Activated CD8-positive, alpha-beta T cell treated with anti-CD3 and anti-CD28 coated beads for 36 hours (primary cell): Measurements from ENCODE around the gene BHLHA15. TPM values are rescaled to one million over a fixed set of nuclear protein-coding genes. Genes with fewer than 3 reads are reported as not detected.

Experiments
- ATAC-seq: fragments of 200-7000 bp; cut with Tn5 transposase; one replicate; pipeline ENCODE4 v1.10.0; 2021; ENCODE audit warnings: mild to moderate bottlenecking, moderate library complexity
- CTCF ChIA-PET: fragments of 350-600 bp; sonication (Branson Sonifier 250); formaldehyde crosslinking; loops from one replicate; lab custom pipeline; 2021; ENCODE audit warnings: antibody characterized with exemption; lab: Charles Lee
- POLR2A ChIA-PET: fragments of 350-600 bp; sonication (Branson Sonifier 250); formaldehyde crosslinking; loops from one replicate; lab custom pipeline; 2021; ENCODE audit warnings: antibody characterized with exemption; lab: Charles Lee
- DNase-seq: peaks from one replicate; pipeline ENCODE4 v3.0.0-alpha.2; 2020
- H3K27ac Mint-ChIP-seq: one replicate; pipeline ENCODE4 v1.8.0; 2021; ENCODE audit warnings: mild to moderate bottlenecking, mixed read lengths
- H3K27me3 Mint-ChIP-seq: one replicate; pipeline ENCODE4 v1.8.0; 2021; ENCODE audit warnings: mixed read lengths
- H3K36me3 Mint-ChIP-seq: one replicate; pipeline ENCODE4 v1.8.0; 2021; ENCODE audit warnings: low read depth, mixed read lengths
- H3K4me1 Mint-ChIP-seq: one replicate; pipeline ENCODE4 v1.8.0; 2021; ENCODE audit warnings: low read depth, mixed read lengths
- H3K4me3 Mint-ChIP-seq: one replicate; pipeline ENCODE4 v1.8.0; 2021; ENCODE audit warnings: mild to moderate bottlenecking, moderate library complexity, mixed read lengths
- H3K9me3 Mint-ChIP-seq: one replicate; pipeline ENCODE4 v1.8.0; 2021; ENCODE audit warnings: mixed read lengths
- intact Hi-C: fragments of 100-400 bp; cut with micrococcal nuclease; formaldehyde crosslinking; loops from one replicate; pipeline ENCODE4 v1.10.0; 2022
- total RNA-seq, 2 experiments: library from RNA; stranded (reverse); gene quantifications; one replicate each; pipeline ENCODE4 v1.2.3, GENCODE V29; 2021
- TF ChIP-seq, protein P1 (sequence below): fragments of 200-600 bp; IDR thresholded peaks from one replicate; pipeline ENCODE4 v1.8.0; 2022; ENCODE audit warnings: antibody characterized with exemption, mild to moderate bottlenecking

Gene BHLHA15
- total RNA-seq, 2 experiments from 2014 or later = 0.94 TPM; not detected in 1

DNA sequence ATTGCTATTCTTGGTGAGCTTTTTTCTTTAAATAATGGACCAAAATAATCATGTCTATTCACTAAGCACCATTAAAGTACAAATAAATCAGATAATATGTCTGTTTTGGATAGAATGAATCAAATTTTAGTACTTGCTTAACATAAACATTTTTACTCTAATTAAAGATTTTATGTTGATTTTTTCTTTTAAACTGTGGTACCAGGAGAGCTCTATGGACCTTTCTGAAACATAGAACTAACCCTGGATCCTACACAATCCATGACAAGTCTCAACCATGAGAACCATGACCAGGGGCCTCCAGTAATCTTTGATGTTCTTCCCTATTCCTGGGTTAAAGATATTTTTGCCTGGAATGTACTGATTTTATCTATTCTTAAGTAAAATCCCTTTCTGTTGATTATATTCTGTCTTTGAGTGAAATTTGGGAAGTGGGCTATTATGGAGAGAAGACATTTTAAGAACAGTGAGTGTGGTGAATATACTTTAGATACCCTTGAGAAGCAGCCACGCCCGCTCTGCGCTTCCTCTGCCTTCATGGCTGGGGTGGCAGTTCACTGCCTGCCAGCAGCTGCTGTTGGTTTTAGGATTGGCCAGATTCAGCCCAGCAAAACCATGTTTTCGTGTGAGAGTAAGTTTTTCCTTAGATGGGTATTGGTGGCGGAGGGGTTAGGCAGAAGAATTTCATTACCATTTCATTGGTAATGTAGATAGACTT, 42.2 kb upstream of the BHLHA15 start:
- ATAC-seq (no peak), DNase-seq (no peak)
- CTCF ChIA-PET = interaction anchor here (0.7 to 9.9 kb wide), 25 partner anchors 9 to 161 kb away, joined by 3 to 239 read pairs (median 5); partner anchors contain the start of gene LMTK2
- intact Hi-C loops = loop anchor here (2.0 kb wide), 1 partner anchor 148 kb away; no protein-coding TSS in a partner anchor
- H3K36me3 Mint-ChIP-seq = peaks cover 1% of the 10 kb centered on the region
- no peak overlapping the region for H3K4me3 Mint-ChIP-seq
- TF ChIP-seq, protein P1, sequence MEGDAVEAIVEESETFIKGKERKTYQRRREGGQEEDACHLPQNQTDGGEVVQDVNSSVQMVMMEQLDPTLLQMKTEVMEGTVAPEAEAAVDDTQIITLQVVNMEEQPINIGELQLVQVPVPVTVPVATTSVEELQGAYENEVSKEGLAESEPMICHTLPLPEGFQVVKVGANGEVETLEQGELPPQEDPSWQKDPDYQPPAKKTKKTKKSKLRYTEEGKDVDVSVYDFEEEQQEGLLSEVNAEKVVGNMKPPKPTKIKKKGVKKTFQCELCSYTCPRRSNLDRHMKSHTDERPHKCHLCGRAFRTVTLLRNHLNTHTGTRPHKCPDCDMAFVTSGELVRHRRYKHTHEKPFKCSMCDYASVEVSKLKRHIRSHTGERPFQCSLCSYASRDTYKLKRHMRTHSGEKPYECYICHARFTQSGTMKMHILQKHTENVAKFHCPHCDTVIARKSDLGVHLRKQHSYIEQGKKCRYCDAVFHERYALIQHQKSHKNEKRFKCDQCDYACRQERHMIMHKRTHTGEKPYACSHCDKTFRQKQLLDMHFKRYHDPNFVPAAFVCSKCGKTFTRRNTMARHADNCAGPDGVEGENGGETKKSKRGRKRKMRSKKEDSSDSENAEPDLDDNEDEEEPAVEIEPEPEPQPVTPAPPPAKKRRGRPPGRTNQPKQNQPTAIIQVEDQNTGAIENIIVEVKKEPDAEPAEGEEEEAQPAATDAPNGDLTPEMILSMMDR = peak; percentile 14
- no peaks in the 10 kb centered on the region for H3K9me3 Mint-ChIP-seq
- peaks cover 3% of the 10 kb centered on the region for H3K4me1 Mint-ChIP-seq
- no peaks in the 10 kb centered on the region for H3K27me3 Mint-ChIP-seq
- no peak overlapping the region for H3K27ac Mint-ChIP-seq
- POLR2A ChIA-PET = no interaction called here

DNA sequence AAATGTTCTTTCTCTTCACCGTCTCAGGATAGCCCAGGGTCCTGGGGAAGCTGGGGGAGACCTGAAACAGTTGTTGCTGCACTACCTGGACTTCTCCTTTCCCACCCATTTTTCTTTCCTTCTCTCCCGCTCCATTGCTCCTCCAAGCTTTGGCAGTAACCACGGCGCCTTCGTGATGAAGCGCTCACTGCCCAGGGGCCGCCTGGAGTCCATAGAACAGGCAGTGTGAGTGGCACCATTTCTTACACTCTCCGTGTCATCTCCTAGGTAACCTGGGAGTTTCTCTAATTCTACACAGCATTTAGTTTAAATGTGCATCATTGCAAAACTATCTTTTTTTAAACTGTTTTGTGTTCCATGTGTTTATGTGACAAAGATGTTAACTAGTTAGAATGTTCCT, 40.3 kb upstream of the BHLHA15 start:
- no peak for ATAC-seq

DNA sequence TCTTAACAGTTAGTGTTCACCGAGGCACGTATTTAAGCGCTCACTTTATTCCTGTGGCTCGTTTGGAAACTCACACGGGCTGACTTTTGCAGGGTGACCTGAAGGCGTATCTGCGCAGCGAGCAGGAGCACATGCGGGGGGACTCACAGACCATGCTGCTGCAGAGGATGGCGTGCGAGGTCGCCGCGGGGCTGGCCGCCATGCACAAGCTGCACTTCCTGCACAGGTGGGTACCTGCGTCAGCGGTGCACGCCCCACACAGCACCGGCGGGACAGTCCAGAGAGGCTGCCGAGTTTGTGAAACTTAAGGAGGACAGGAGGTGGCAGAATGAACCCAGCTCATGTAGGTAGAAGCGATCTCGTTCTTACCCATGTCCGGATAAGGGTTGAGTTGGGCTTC, 39.8 kb upstream of the BHLHA15 start:
- Mint-ChIP-seq H3K36me3 (peaks cover 1% of the 10 kb centered on the region), H3K27ac (no peak overlapping the region), H3K27me3 (no peaks in the 10 kb centered on the region), H3K4me3 (no peak overlapping the region), H3K4me1 (peaks cover 3% of the 10 kb centered on the region), H3K9me3 (no peaks in the 10 kb centered on the region)
- no peak for DNase-seq
- POLR2A ChIA-PET = no interaction called here
- TF ChIP-seq, protein P1 = no peak
- no peak for ATAC-seq
- CTCF ChIA-PET = interaction anchor here (2.2 kb wide), 1 partner anchor 150 kb away, joined by 12 read pairs; no protein-coding TSS in a partner anchor
- intact Hi-C loops = no loop called here

More for the DNA sequence above, 40.3 kb upstream of the BHLHA15 start:
- Mint-ChIP-seq H3K27ac (no peak overlapping the region), H3K4me1 (peaks cover 3% of the 10 kb centered on the region), H3K9me3 (no peaks in the 10 kb centered on the region), H3K4me3 (no peak overlapping the region), H3K36me3 (peaks cover 1% of the 10 kb centered on the region), H3K27me3 (no peaks in the 10 kb centered on the region)
- CTCF ChIA-PET = interaction anchor here (2.2 kb wide), 1 partner anchor 149 kb away, joined by 12 read pairs; no protein-coding TSS in a partner anchor
- TF ChIP-seq, protein P1 = no peak
- intact Hi-C loops = no loop called here
- POLR2A ChIA-PET = no interaction called here
- no peak for DNase-seq

DNA sequence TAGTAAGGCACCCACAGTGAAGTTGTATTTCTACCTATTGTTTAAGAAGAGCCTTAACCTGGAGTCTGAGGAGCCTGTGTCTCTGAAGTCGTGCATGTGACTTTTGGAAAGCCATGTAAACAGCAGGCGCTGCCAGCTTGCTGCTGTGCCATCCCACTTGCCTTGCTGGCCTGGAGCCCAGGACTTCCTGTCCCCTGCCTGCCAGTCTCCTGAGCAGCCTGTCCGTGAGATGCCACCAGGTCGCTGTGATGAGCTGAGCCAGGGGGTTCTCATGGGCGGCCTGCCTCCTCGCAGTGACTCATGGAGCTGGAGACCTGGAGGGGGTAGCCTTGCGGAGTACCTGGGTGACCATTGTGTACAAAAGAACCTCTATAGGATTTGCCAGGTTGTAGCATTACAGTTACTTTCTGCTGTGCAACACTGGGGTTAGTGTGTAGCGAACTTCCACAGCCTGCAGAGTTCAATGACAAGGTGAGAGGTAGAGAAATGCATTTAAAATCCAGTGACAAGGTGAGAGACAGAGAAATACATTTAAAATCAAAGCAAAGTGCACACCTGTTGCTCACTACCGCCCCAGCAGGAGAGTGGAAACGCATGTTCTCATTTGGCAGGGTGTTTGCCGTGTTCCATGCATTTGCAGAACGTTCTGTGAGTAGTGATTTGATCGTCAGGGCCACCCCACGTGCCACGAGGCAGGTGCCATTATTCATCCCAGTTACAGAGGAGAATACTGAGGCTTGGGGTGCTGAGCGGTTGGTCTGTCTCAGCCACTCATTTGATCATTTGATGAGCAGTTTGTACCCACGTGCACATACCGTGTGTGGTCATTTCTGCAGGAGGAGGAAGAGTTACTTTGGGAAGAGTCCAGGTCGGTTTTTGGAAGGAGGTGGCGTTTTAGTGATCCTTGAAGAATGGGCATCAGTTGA, 36.6 kb upstream of the BHLHA15 start:
- H3K9me3 Mint-ChIP-seq = no peaks in the 10 kb centered on the region
- ATAC-seq = no peak
- no peak overlapping the region for H3K27ac Mint-ChIP-seq
- no peak overlapping the region for H3K4me3 Mint-ChIP-seq
- H3K36me3 Mint-ChIP-seq = peaks cover 6% of the 10 kb centered on the region
- POLR2A ChIA-PET = no interaction called here
- H3K4me1 Mint-ChIP-seq = no peaks in the 10 kb centered on the region
- CTCF ChIA-PET = interaction anchor here (1.1 kb wide), 1 partner anchor 153 kb away, joined by 8 read pairs; no protein-coding TSS in a partner anchor
- H3K27me3 Mint-ChIP-seq = no peaks in the 10 kb centered on the region
- DNase-seq = no peak
- intact Hi-C loops = no loop called here
- TF ChIP-seq, protein P1 = no peak
